ENCODE data around the gene MCTP1.

DNA sequence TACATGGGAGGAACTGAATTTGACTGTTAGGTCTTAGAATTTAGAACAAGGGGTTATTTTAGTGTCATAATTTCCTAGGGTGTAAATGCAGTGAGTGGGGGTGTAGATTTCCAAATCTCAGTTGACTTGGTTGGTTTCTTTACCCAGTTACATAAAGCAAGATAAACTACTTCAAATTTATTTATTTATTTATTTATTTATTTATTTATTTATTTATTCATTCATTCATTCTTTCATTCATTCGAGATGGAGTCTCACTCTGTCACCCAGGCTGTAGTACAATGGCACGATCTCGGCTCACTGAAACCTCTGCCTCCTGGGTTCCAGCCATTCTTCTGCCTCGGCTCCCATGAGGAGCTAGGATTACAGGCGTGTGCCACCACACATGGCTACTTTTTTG lies 466.0 kb downstream of the MCTP1 start:
- TF ChIP-seq, protein P1, sequence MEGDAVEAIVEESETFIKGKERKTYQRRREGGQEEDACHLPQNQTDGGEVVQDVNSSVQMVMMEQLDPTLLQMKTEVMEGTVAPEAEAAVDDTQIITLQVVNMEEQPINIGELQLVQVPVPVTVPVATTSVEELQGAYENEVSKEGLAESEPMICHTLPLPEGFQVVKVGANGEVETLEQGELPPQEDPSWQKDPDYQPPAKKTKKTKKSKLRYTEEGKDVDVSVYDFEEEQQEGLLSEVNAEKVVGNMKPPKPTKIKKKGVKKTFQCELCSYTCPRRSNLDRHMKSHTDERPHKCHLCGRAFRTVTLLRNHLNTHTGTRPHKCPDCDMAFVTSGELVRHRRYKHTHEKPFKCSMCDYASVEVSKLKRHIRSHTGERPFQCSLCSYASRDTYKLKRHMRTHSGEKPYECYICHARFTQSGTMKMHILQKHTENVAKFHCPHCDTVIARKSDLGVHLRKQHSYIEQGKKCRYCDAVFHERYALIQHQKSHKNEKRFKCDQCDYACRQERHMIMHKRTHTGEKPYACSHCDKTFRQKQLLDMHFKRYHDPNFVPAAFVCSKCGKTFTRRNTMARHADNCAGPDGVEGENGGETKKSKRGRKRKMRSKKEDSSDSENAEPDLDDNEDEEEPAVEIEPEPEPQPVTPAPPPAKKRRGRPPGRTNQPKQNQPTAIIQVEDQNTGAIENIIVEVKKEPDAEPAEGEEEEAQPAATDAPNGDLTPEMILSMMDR (conservative IDR thresholded peaks at IDR 0.05 in 1 of 2, IDR thresholded peaks at IDR 0.05 in 1 of 2; ENCODE audit: extremely low read depth in 1 of 2, insufficient read depth in 1 of 2, low read depth in 1 of 2, low read length in 2 of 2) = no peak
- TF ChIP-seq EZH2 (IDR thresholded peaks at IDR 0.05; ENCODE audit: borderline replicate concordance, low read length) = no peak

Measured in mammary epithelial cell (primary cell).